ENCODE measurements around the gene NLGN3. TPM values are rescaled to one million over a fixed set of nuclear protein-coding genes. Genes with fewer than 3 reads are reported as not detected.

Gene NLGN3
- total and polyA plus RNA-seq, 2 experiments from 2014 or later, result 0.11 to 0.34 TPM

- 45 to 47% methylated on average over 5 of the region's 5 CpGs for WGBS, 2 experiments (ENCODE audit: low coverage in 1 of 2, low lambda C conversion rate in 2 of 2, missing lambda C conversion rate in 2 of 2)
- no peak overlapping the region for H3K27ac ChIP-seq
- no peaks in the 10 kb centered on the region for H3K9me2 ChIP-seq (ENCODE audit: insufficient read depth)
- H3K36me3 ChIP-seq (ENCODE audit: low read depth), result no peaks in the 10 kb centered on the region
- H3K27me3 ChIP-seq (replicated peaks; ENCODE audit: insufficient read depth), result no peaks in the 10 kb centered on the region
- peaks cover 3% of the 10 kb centered on the region; the same call in 1 of the 2 replicates for H3K4me1 ChIP-seq (ENCODE audit: insufficient read depth)
- H3K4me2 ChIP-seq (ENCODE audit: unreplicated experiment), result no peak overlapping the region
- DNase-seq, result no peak
- in situ Hi-C loops (cut with MboI), result loop anchor here (25.0 kb wide), 1 partner anchor 422 kb away; no protein-coding TSS in a partner anchor
- H2AFZ ChIP-seq, result no peak overlapping the region
- no peak overlapping the region for H3K9ac ChIP-seq
- H3K9me3 ChIP-seq (ENCODE audit: low read depth), result no peaks in the 10 kb centered on the region
- no peaks in the 10 kb centered on the region; the same call in 1 of the 2 replicates for H3F3A ChIP-seq (ENCODE audit: insufficient read depth)
- no peaks in the 10 kb centered on the region for H3K79me2 ChIP-seq (ENCODE audit: insufficient read depth)
- TF ChIP-seq EZH2phosphoT487 (IDR thresholded peaks at IDR 0.05; ENCODE audit: insufficient read depth, low read depth), result no peak
- TF ChIP-seq EZH2 (IDR thresholded peaks at IDR 0.05; ENCODE audit: insufficient read depth, poor library complexity, severe bottlenecking), result no peak
- no peak overlapping the region for H3K4me3 ChIP-seq
- H4K20me1 ChIP-seq (ENCODE audit: insufficient read depth), result no peaks in the 10 kb centered on the region
Measured at GRCh38 chrX:71184092-71184491, 39.5 kb downstream of the NLGN3 start.

GRCh38 chrX:71184803-71185495, 40.3 kb downstream of the NLGN3 start:
- H3K9me3 ChIP-seq (ENCODE audit: low read depth), result no peaks in the 10 kb centered on the region
- no peak overlapping the region for H3K4me2 ChIP-seq (ENCODE audit: unreplicated experiment)
- no peak overlapping the region for H3K27ac ChIP-seq
- peaks cover 3% of the 10 kb centered on the region; the same call in 1 of the 2 replicates for H3K4me1 ChIP-seq (ENCODE audit: insufficient read depth)
- no peaks in the 10 kb centered on the region for H3K79me2 ChIP-seq (ENCODE audit: insufficient read depth)
- H2AFZ ChIP-seq, result no peak overlapping the region
- no peaks in the 10 kb centered on the region for H4K20me1 ChIP-seq (ENCODE audit: insufficient read depth)
- no peak for DNase-seq
- H3K9me2 ChIP-seq (ENCODE audit: insufficient read depth), result no peaks in the 10 kb centered on the region
- no peak overlapping the region for H3K4me3 ChIP-seq
- no peak overlapping the region for H3K9ac ChIP-seq
- in situ Hi-C loops (cut with MboI), result loop anchor here (25.0 kb wide), 1 partner anchor 423 kb away; no protein-coding TSS in a partner anchor
- WGBS, 2 experiments (ENCODE audit: low coverage in 1 of 2, low lambda C conversion rate in 2 of 2, missing lambda C conversion rate in 2 of 2), result 75 to 76% methylated on average over 3 to 4 of the region's 4 CpGs
- H3K36me3 ChIP-seq (ENCODE audit: low read depth), result no peaks in the 10 kb centered on the region
- H3F3A ChIP-seq (ENCODE audit: insufficient read depth), result no peaks in the 10 kb centered on the region
- TF ChIP-seq EZH2 (IDR thresholded peaks at IDR 0.05; ENCODE audit: insufficient read depth, poor library complexity, severe bottlenecking), result no peak
- no peak for TF ChIP-seq EZH2phosphoT487 (IDR thresholded peaks at IDR 0.05; ENCODE audit: insufficient read depth, low read depth)
- H3K27me3 ChIP-seq (replicated peaks; ENCODE audit: insufficient read depth), result no peaks in the 10 kb centered on the region

- TF ChIP-seq EZH2 (IDR thresholded peaks at IDR 0.05; ENCODE audit: insufficient read depth, poor library complexity, severe bottlenecking) (no peak), EZH2phosphoT487 (IDR thresholded peaks at IDR 0.05; ENCODE audit: insufficient read depth, low read depth) (no peak)
- Histone ChIP-seq H3K27me3 (replicated peaks; ENCODE audit: insufficient read depth) (no peaks in the 10 kb centered on the region), H3K9ac (no peak overlapping the region), H3K9me3 (ENCODE audit: low read depth) (no peaks in the 10 kb centered on the region), H3K27ac (no peak overlapping the region), H4K20me1 (ENCODE audit: insufficient read depth) (no peaks in the 10 kb centered on the region), H3F3A (ENCODE audit: insufficient read depth) (no peaks in the 10 kb centered on the region), H2AFZ (no peak overlapping the region), H3K4me2 (ENCODE audit: unreplicated experiment) (no peak overlapping the region), H3K36me3 (ENCODE audit: low read depth) (no peaks in the 10 kb centered on the region), H3K4me3 (no peak overlapping the region), H3K79me2 (ENCODE audit: insufficient read depth) (no peaks in the 10 kb centered on the region), H3K9me2 (ENCODE audit: insufficient read depth) (no peaks in the 10 kb centered on the region), H3K4me1 (ENCODE audit: insufficient read depth) (no peaks in the 10 kb centered on the region)
- DNase-seq, result no peak
- in situ Hi-C loops (cut with MboI), result loop anchor here (25.0 kb wide), 1 partner anchor 429 kb away; no protein-coding TSS in a partner anchor
Measured at GRCh38 chrX:71191248-71191647, 46.6 kb downstream of the NLGN3 start.

- no peak overlapping the region for H3K4me3 ChIP-seq
- H3K27me3 ChIP-seq (replicated peaks; ENCODE audit: insufficient read depth), result no peaks in the 10 kb centered on the region
- no peaks in the 10 kb centered on the region for H3K9me3 ChIP-seq (ENCODE audit: low read depth)
- H4K20me1 ChIP-seq (ENCODE audit: insufficient read depth), result no peaks in the 10 kb centered on the region
- no peaks in the 10 kb centered on the region for H3K79me2 ChIP-seq (ENCODE audit: insufficient read depth)
- no peak overlapping the region for H3K4me2 ChIP-seq (ENCODE audit: unreplicated experiment)
- DNase-seq, result no peak
- no peak for TF ChIP-seq EZH2 (IDR thresholded peaks at IDR 0.05; ENCODE audit: insufficient read depth, poor library complexity, severe bottlenecking)
- no peak for TF ChIP-seq EZH2phosphoT487 (IDR thresholded peaks at IDR 0.05; ENCODE audit: insufficient read depth, low read depth)
- H3K4me1 ChIP-seq (ENCODE audit: insufficient read depth), result no peaks in the 10 kb centered on the region
- in situ Hi-C loops (cut with MboI), result loop anchor here (25.0 kb wide), 1 partner anchor 434 kb away; no protein-coding TSS in a partner anchor
- no peak overlapping the region for H2AFZ ChIP-seq
- no peak overlapping the region for H3K9ac ChIP-seq
- no peak overlapping the region for H3K27ac ChIP-seq
- 59 to 64% methylated on average over 4 of the region's 4 CpGs for WGBS, 2 experiments (ENCODE audit: low coverage in 1 of 2, low lambda C conversion rate in 2 of 2, missing lambda C conversion rate in 2 of 2)
- H3F3A ChIP-seq (ENCODE audit: insufficient read depth), result no peaks in the 10 kb centered on the region
- no peaks in the 10 kb centered on the region for H3K36me3 ChIP-seq (ENCODE audit: low read depth)
- no peaks in the 10 kb centered on the region for H3K9me2 ChIP-seq (ENCODE audit: insufficient read depth)
Measured at GRCh38 chrX:71195964-71196649, 51.5 kb downstream of the NLGN3 start.
